Karpas-422 (cell line): ENCODE results near the gene INTS12. TPM values are rescaled to one million over a fixed set of nuclear protein-coding genes. Genes with fewer than 3 reads are reported as not detected.
"Not testable (repeated sequence)": the region's sequence is repeated elsewhere in the genome, so short reads cannot be mapped to it uniquely, and the experiment has no call there.

Experiments
- DNase-seq: peaks from one replicate; pipeline ENCODE4 v3.0.0-alpha.2; 2015
- H2AFZ ChIP-seq: fragments of 200-600 bp; sonication (generic); 2 replicates; pipeline ENCODE4 v1.6.1; 2014; ENCODE audit warnings: antibody characterized with exemption, low read length, mixed read lengths
- H3K27ac ChIP-seq: fragments of 200-600 bp; sonication (generic); 2 replicates; pipeline ENCODE4 v1.5.1; 2014; ENCODE audit warnings: mild to moderate bottlenecking, low read length, moderate library complexity
- H3K27me3 ChIP-seq: fragments of 200-600 bp; sonication (generic); 2 replicates; pipeline ENCODE4 v1.6.1; 2014; ENCODE audit warnings: low read length, mixed read lengths
- H3K36me3 ChIP-seq: fragments of 200-600 bp; sonication (generic); 2 replicates; pipeline ENCODE4 v1.6.1; 2014; ENCODE audit warnings: low read length, mixed read lengths; ENCODE audit not compliant: insufficient read depth
- H3K4me1 ChIP-seq: fragments of 200-600 bp; sonication (generic); 2 replicates; pipeline ENCODE4 v1.6.1; 2014; ENCODE audit warnings: mild to moderate bottlenecking, low read length, mixed read lengths
- H3K4me2 ChIP-seq: fragments of 200-600 bp; sonication (generic); 2 replicates; pipeline ENCODE4 v1.6.1; 2014; ENCODE audit warnings: low read length, low read depth, mild to moderate bottlenecking; ENCODE audit not compliant: poor library complexity, severe bottlenecking
- H3K4me3 ChIP-seq: fragments of 200-600 bp; sonication (generic); 2 replicates; pipeline ENCODE4 v1.5.1; 2014; ENCODE audit warnings: mild to moderate bottlenecking, antibody characterized with exemption, low read length, mixed read lengths
- H3K79me2 ChIP-seq: fragments of 200-600 bp; sonication (generic); 2 replicates; pipeline ENCODE4 v1.6.1; 2014; ENCODE audit warnings: mild to moderate bottlenecking, low read length, mixed read lengths
- H3K9ac ChIP-seq: fragments of 200-600 bp; sonication (generic); 2 replicates; pipeline ENCODE4 v1.6.0; 2014; ENCODE audit warnings: low read length
- H3K9me2 ChIP-seq: fragments of 200-600 bp; sonication (generic), shearing (Covaris generic); replicated peaks from 2 replicates; pipeline ENCODE4 v1.6.0; 2014; ENCODE audit warnings: mild to moderate bottlenecking, low read length, moderate library complexity; ENCODE audit not compliant: insufficient read depth
- H3K9me3 ChIP-seq: fragments of 300-700, 200-600 bp; sonication (generic); 2 replicates; pipeline ENCODE4 v1.6.1; 2014; ENCODE audit warnings: low read length, mixed read lengths
- H4K20me1 ChIP-seq: fragments of 200-600 bp; sonication (generic); 2 replicates; pipeline ENCODE4 v1.6.1; 2014; ENCODE audit warnings: mild to moderate bottlenecking, antibody characterized with exemption, low read length, low read depth; ENCODE audit not compliant: insufficient read depth
- total RNA-seq: library from RNA; depleted of rRNA; stranded (reverse); fragments of >200 nt; shearing (Covaris generic); gene quantifications from 2 replicates; pipeline ENCODE4 v1.2.3, GENCODE V29; 2014; ENCODE audit warnings: low replicate concordance

The INTS12 gene
- total RNA-seq, 1 experiment from 2014 or later = 25.3 TPM

DNA sequence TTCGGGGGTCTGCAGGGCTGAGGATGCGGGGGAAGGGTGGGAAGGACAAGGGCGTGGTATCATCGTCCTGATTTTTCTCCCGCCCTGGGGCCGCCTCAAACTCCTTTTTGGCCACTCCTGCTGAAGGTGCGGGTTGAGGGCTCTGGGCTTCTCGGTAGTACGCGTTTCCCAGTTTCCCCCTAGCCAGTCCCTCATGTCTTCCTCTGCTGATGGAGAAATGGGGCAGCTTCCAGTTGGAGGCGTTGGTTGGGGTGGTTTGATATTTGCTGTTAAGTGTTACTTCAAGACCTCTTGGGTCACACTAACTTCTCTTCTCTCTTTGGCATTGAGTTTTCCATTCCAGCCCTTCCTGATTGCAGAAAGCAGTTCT is 577 bp upstream of the INTS12 start:
- peaks cover 56% of the 10 kb centered on the region for H3K4me1 ChIP-seq
- DNase-seq = peak; percentile 69
- H3K79me2 ChIP-seq = peaks cover 91% of the 10 kb centered on the region
- H3K4me3 ChIP-seq = peak overlapping the region; percentile 93
- H3K36me3 ChIP-seq = peaks cover 18% of the 10 kb centered on the region; the same call in 1 of the 2 replicates
- peak overlapping the region; percentile 95 for H3K4me2 ChIP-seq
- no peak overlapping the region for H3K27ac ChIP-seq
- no peaks in the 10 kb centered on the region for H3K9me3 ChIP-seq
- H3K9ac ChIP-seq = peak overlapping the region; percentile 77
- no peaks in the 10 kb centered on the region; the same call in 1 of the 2 replicates for H3K9me2 ChIP-seq
- no peaks in the 10 kb centered on the region; the same call in 1 of the 2 replicates for H4K20me1 ChIP-seq
- no peaks in the 10 kb centered on the region for H3K27me3 ChIP-seq
- H2AFZ ChIP-seq = peak overlapping the region; percentile 85

DNA sequence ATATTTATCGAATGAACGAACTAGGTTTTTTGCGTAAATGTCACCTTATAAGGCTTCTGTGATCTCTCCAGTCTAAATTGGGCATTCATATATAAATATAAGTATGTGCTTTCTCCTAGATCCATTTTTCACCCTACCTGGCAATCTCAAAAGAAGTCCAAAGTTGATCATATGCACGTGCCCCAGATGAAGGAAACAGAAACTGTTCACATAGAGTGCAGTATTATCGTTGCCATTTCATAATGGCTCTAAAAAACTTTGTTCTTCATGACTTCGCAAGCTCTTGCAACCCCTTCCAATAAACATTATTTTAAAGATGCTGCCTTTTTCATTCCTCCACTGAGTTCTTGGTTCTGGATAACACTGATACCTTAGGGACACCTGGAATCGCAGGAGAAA is 708 bp downstream of the INTS12 start:
- Histone ChIP-seq H3K9me2 (no peaks in the 10 kb centered on the region; the same call in 1 of the 2 replicates), H3K9ac (peak overlapping the region; percentile 77), H3K36me3 (peaks cover 19% of the 10 kb centered on the region; the same call in 1 of the 2 replicates), H2AFZ (peak overlapping the region; percentile 76; the same call in 1 of the 2 replicates), H3K9me3 (no peaks in the 10 kb centered on the region), H3K4me2 (peak overlapping the region; percentile 95), H3K79me2 (peaks cover 98% of the 10 kb centered on the region), H3K27ac (peak overlapping the region; percentile 26; the same call in 1 of the 2 replicates), H3K27me3 (no peaks in the 10 kb centered on the region), H4K20me1 (no peaks in the 10 kb centered on the region; the same call in 1 of the 2 replicates), H3K4me1 (peaks cover 44% of the 10 kb centered on the region), H3K4me3 (peak overlapping the region; percentile 93)
- no peak for DNase-seq

GRCh38 chr4:105698607-105699006 is 9.9 kb downstream of the INTS12 start:
- no peaks in the 10 kb centered on the region for H3K9me3 ChIP-seq
- H4K20me1 ChIP-seq = no peaks in the 10 kb centered on the region
- no peaks in the 10 kb centered on the region for H3K4me1 ChIP-seq
- H3K36me3 ChIP-seq = peaks cover 40% of the 10 kb centered on the region; the same call in 1 of the 2 replicates
- H3K9me2 ChIP-seq = no peaks in the 10 kb centered on the region
- H3K79me2 ChIP-seq = peaks cover 69% of the 10 kb centered on the region
- H3K27ac ChIP-seq = no peak overlapping the region
- no peak overlapping the region for H2AFZ ChIP-seq
- no peak overlapping the region for H3K4me2 ChIP-seq
- no peak overlapping the region for H3K4me3 ChIP-seq
- DNase-seq = no peak
- no peak overlapping the region for H3K9ac ChIP-seq
- H3K27me3 ChIP-seq = no peaks in the 10 kb centered on the region

DNA sequence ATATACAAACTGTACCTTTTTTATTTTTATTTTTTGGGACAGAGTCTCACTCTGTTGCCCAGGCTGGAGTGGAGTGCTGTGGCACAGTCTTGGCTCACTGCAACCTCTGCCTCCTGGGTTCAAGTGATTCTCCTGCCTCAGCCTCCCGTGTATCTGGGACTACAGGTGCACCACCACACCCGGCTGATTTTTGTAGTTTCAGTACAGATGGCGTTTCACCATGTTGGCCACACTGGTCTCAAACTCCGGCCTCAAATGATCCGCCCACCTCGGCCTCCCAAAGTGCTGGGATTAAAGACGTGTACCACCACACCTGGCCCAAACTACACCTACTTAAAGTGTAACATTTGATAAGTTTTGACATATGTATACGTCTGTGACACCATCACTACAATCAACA is 12.7 kb downstream of the INTS12 start:
- H3K9me2 ChIP-seq, H3K9me3 ChIP-seq, H2AFZ ChIP-seq, H3K9ac ChIP-seq, H3K27me3 ChIP-seq, H3K4me1 ChIP-seq, H3K27ac ChIP-seq, H3K4me2 ChIP-seq, H3K4me3 ChIP-seq, DNase-seq, H4K20me1 ChIP-seq: not testable (repeated sequence)
- Histone ChIP-seq H3K79me2 (peaks cover 47% of the 10 kb centered on the region), H3K36me3 (peaks cover 44% of the 10 kb centered on the region; the same call in 1 of the 2 replicates)

DNA sequence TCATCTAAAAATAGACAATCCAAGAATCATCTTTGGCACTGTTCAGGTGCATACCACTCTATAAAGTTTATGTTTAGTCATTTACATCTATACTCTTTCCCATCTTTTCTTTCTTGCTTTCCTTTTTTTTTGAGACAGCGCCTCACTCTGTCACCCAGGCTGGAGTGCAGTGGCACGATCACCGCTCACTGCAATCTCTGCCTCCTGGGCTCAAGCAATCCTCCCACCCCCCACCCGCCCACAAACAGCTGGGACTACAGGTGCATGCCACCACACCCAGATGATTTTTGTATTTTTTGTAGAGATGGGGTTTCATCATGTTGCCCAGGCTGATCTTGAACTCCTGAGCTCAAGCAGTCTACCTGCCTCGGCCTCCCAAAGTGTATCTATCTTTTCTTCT is 13.7 kb downstream of the INTS12 start:
- H3K36me3 ChIP-seq = peaks cover 54% of the 10 kb centered on the region; the same call in 1 of the 2 replicates
- not testable (repeated sequence) for H3K9me2 ChIP-seq, H2AFZ ChIP-seq, H3K4me1 ChIP-seq, H3K27ac ChIP-seq, H3K4me3 ChIP-seq, H3K27me3 ChIP-seq, H3K9ac ChIP-seq, H3K4me2 ChIP-seq, H4K20me1 ChIP-seq, DNase-seq, H3K9me3 ChIP-seq
- peaks cover 38% of the 10 kb centered on the region for H3K79me2 ChIP-seq

DNA sequence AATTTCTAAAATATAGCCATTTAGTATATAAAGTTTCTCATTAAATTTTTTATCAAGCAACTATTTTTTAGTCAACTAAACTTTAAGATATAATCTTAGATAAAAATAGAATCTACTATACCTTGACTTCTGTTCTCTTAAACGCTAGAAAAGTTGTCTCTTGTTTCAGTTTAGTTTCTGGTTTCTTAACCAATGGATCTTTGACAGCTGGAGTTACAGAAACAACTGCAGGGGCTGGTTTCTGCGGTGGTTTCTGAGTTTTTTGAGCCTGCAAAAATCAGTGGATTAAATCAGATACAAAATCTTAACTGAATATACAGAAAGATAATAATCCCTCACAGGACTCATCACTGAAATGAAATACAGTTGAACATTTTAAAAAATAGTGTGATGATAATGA is 21.9 kb downstream of the INTS12 start:
- no peaks in the 10 kb centered on the region for H3K9me2 ChIP-seq
- no peak overlapping the region for H3K4me3 ChIP-seq
- no peaks in the 10 kb centered on the region for H3K27me3 ChIP-seq
- no peak overlapping the region for H2AFZ ChIP-seq
- DNase-seq = no peak
- H3K4me1 ChIP-seq = no peaks in the 10 kb centered on the region
- H3K9me3 ChIP-seq = no peaks in the 10 kb centered on the region
- H3K27ac ChIP-seq = no peak overlapping the region
- H3K79me2 ChIP-seq = no peaks in the 10 kb centered on the region
- H3K4me2 ChIP-seq = no peak overlapping the region
- H3K36me3 ChIP-seq = peaks cover 47% of the 10 kb centered on the region
- no peaks in the 10 kb centered on the region for H4K20me1 ChIP-seq
- H3K9ac ChIP-seq = no peak overlapping the region

DNA sequence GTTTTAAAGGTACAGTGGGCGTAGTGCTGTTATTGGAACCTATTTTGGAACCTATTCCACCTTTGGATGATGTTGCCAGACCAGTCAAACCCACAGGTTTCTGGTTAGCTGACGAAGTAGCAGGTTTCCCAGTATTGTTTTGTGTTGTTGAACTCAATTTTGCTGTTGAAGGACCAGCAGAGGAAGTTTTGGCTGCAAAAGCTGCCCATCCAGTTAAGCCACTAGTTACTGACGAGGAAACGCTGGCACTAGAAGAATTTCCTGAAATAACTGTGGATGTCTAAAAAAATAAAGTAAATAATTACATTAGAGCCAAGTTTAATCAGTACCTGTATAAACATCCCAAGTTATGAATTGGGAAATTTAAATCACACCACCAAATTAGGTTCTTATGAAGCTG is 25.5 kb downstream of the INTS12 start:
- Histone ChIP-seq H3K36me3 (peaks cover 26% of the 10 kb centered on the region), H3K9me3 (no peaks in the 10 kb centered on the region), H4K20me1 (no peaks in the 10 kb centered on the region), H3K4me3 (no peak overlapping the region), H3K9me2 (no peaks in the 10 kb centered on the region), H2AFZ (no peak overlapping the region), H3K9ac (no peak overlapping the region), H3K4me2 (no peak overlapping the region), H3K27me3 (no peaks in the 10 kb centered on the region), H3K4me1 (no peaks in the 10 kb centered on the region), H3K79me2 (no peaks in the 10 kb centered on the region), H3K27ac (no peak overlapping the region)
- no peak for DNase-seq

DNA sequence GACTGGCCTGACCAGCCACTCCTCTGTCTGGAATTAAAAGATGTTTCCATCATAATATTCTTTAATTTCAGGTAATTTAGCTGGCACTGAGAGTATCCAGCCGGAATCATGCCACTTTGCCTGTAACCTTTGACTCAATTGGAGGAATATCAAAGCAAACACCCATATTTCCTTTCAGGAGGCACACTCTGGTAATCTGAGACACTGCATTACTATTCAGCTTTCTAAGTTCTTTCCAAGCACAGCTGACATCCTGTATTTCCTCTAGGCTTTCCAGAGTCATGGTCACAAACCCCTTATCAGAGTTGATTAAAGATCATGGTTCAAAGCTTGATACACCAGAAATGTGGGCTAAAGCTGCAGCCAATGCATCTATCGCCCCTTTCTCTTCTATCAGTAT is 29.3 kb downstream of the INTS12 start:
- H3K9ac ChIP-seq = no peak overlapping the region
- no peaks in the 10 kb centered on the region for H3K9me3 ChIP-seq
- H3K79me2 ChIP-seq = no peaks in the 10 kb centered on the region
- no peak for DNase-seq
- H3K4me3 ChIP-seq = no peak overlapping the region
- H3K27me3 ChIP-seq = no peaks in the 10 kb centered on the region
- peaks cover 19% of the 10 kb centered on the region for H3K36me3 ChIP-seq
- no peaks in the 10 kb centered on the region for H4K20me1 ChIP-seq
- no peak overlapping the region for H3K27ac ChIP-seq
- H2AFZ ChIP-seq = no peak overlapping the region
- no peak overlapping the region for H3K4me2 ChIP-seq
- no peaks in the 10 kb centered on the region for H3K4me1 ChIP-seq
- no peaks in the 10 kb centered on the region for H3K9me2 ChIP-seq

GRCh38 chr4:105677709-105678108 is 30.8 kb downstream of the INTS12 start:
- Histone ChIP-seq H4K20me1 (no peaks in the 10 kb centered on the region), H3K79me2 (no peaks in the 10 kb centered on the region), H3K9me3 (no peaks in the 10 kb centered on the region), H2AFZ (no peak overlapping the region), H3K4me1 (no peaks in the 10 kb centered on the region), H3K9ac (no peak overlapping the region), H3K4me3 (no peak overlapping the region), H3K4me2 (no peak overlapping the region), H3K27me3 (no peaks in the 10 kb centered on the region), H3K36me3 (peaks cover 8% of the 10 kb centered on the region), H3K9me2 (no peaks in the 10 kb centered on the region), H3K27ac (no peak overlapping the region)
- DNase-seq = no peak
